ENCODE results near the gene CHST6. TPM values are rescaled to one million over a fixed set of nuclear protein-coding genes. Genes with fewer than 3 reads are reported as not detected.

Gene CHST6
- total and polyA plus RNA-seq, 2 of the 8 experiments (the other 6 are each of a cell fraction or from before 2014, with no cell fraction given): 18.2 to 25.4 TPM

DNA sequence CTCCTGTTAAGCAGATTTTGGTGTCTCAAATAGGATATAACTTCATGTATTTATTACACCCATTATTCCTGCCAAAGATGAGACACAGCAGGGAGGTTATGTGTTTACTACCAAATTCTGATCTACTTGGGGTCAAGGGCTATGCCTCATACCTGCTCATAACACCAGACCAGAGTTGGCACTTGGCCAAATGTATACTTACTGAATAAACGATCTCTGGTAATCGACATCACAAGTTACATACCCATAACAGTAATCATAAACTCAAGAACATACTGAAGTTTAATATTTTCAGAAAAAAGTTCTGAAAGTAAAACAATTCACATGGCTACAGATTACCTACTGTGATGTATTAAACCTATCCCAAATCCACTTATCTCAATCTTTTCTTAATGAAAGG is 33.7 kb downstream of the CHST6 start (continued):
- TF ChIP-seq CTCF (IDR thresholded peaks at IDR 0.05; ENCODE audit: control extremely low read depth in 1 of 3, insufficient read depth in 1 of 3, low read depth in 1 of 3, low read length in 3 of 3): no peak
- TF ChIP-seq SUZ12 (IDR thresholded peaks at IDR 0.05; ENCODE audit: low read length): no peak
- TF ChIP-seq MAFK (IDR thresholded peaks at IDR 0.05; ENCODE audit: low read depth, low read length): no peak
- no peak for TF ChIP-seq EGR1 (IDR thresholded peaks at IDR 0.05; ENCODE audit: borderline replicate concordance, low read depth, low read length)
- TF ChIP-seq TBP (IDR thresholded peaks at IDR 0.05; ENCODE audit: low read depth, low read length): no peak
